K562 (cell line): ENCODE data around the gene C2orf76. TPM values are rescaled to one million over a fixed set of nuclear protein-coding genes. Genes with fewer than 3 reads are reported as not detected.

Source experiments
- CEBPG ChIP-seq, 3 experiments: fragments of 200-800 bp in 1 of 3; sonication (Bioruptor generic) in 1 of 3; sonication (generic) in 1 of 3; formaldehyde crosslinking in 1 of 3; IDR thresholded peaks in 2 of 3; conservative IDR thresholded peaks in 1 of 3; 2 replicates each; pipeline versions ENCODE4 v1.6.1 to v1.8.0; 2016 to 2022; ENCODE audit warnings: missing compliant biosample characterization in 2 of 3, missing genetic modification characterization in 2 of 3, mild to moderate bottlenecking in 1 of 3, missing genetic modification reagents in 1 of 3
- CREB1 ChIP-seq, 2 experiments: sonication (generic) in 1 of 2; formaldehyde crosslinking in 1 of 2; IDR thresholded peaks; 2 replicates each; pipeline versions ENCODE4 v1.6.1 to v1.8.0; 2012 to 2022; ENCODE audit warnings: inconsistent platforms in 1 of 2, mild to moderate bottlenecking in 1 of 2, missing genetic modification reagents in 1 of 2, moderate library complexity in 1 of 2
- DPF2 ChIP-seq: fragments of 450-650 bp; IDR thresholded peaks from 2 replicates; pipeline ENCODE4 v1.6.1; 2016
- ELF2 ChIP-seq: fragments of 250-450 bp; sonication (Bioruptor Pico); IDR thresholded peaks from 2 replicates; pipeline ENCODE4 v1.5.0; 2021; ENCODE audit warnings: mild to moderate bottlenecking
- ETV6 ChIP-seq, 3 experiments: fragments of 150-350 bp in 1 of 3; sonication (generic) in 1 of 3; formaldehyde crosslinking in 1 of 3; IDR thresholded peaks; 2 replicates each; pipeline versions ENCODE4 v1.6.1 to v1.8.0; 2014 to 2022; ENCODE audit warnings: borderline replicate concordance in 2 of 3, low read depth in 2 of 3, antibody characterized with exemption in 1 of 3, low read length in 1 of 3, mild to moderate bottlenecking in 1 of 3, missing genetic modification reagents in 1 of 3
- FOXA3 ChIP-seq, 2 experiments: fragments of 450-650 bp in 1 of 2; sonication (generic) in 1 of 2; formaldehyde crosslinking; IDR thresholded peaks in 1 of 2; conservative IDR thresholded peaks in 1 of 2; 2 replicates each; pipeline versions ENCODE4 v1.4.0 to v1.8.0; 2020 to 2022; ENCODE audit warnings: mild to moderate bottlenecking in 2 of 2, missing genetic modification reagents in 1 of 2
- MBD2 ChIP-seq: sonication (generic); IDR thresholded peaks from 2 replicates; pipeline ENCODE4 v1.6.1; 2016; ENCODE audit warnings: low read depth, borderline replicate concordance
- MCM2 ChIP-seq: fragments of 450-650 bp; IDR thresholded peaks from 2 replicates; pipeline ENCODE4 v1.6.1; 2017; ENCODE audit warnings: low read depth, mild to moderate bottlenecking
- MTA2 ChIP-seq: fragments of 450-650 bp; IDR thresholded peaks from 2 replicates; pipeline ENCODE4 v1.6.1; 2016; ENCODE audit warnings: low read depth
- PHB ChIP-seq: fragments of 250-450 bp; sonication (Bioruptor Pico); IDR thresholded peaks from 2 replicates; pipeline ENCODE4 v1.5.0; 2021
- PHF21A ChIP-seq: fragments of 450-650 bp; IDR thresholded peaks from 2 replicates; pipeline ENCODE4 v1.6.1; 2017; ENCODE audit warnings: low read depth, borderline replicate concordance
- PRMT5 ChIP-seq: sonication (generic); formaldehyde crosslinking; IDR thresholded peaks from 2 replicates; pipeline ENCODE4 v1.5.0; 2020; ENCODE audit warnings: missing genetic modification reagents
- TAF7 ChIP-seq: fragments of 450-650 bp; IDR thresholded peaks from 2 replicates; pipeline ENCODE4 v1.6.1; 2016; ENCODE audit warnings: missing genetic modification characterization, missing compliant biosample characterization
- TCF3 ChIP-seq: sonication (generic); formaldehyde crosslinking; IDR thresholded peaks from 2 replicates; pipeline ENCODE4 v1.4.0; 2020; ENCODE audit warnings: mild to moderate bottlenecking, missing genetic modification reagents
- YBX1 ChIP-seq: fragments of 450-650 bp; IDR thresholded peaks from 2 replicates; pipeline ENCODE4 v1.7.1; 2016; ENCODE audit warnings: mild to moderate bottlenecking
- ZFP91 ChIP-seq: sonication (generic); formaldehyde crosslinking; IDR thresholded peaks from 2 replicates; pipeline ENCODE4 v1.8.0; 2022; ENCODE audit warnings: mild to moderate bottlenecking, missing genetic modification reagents
- ZNF23 ChIP-seq: fragments of 250-450 bp; sonication (Bioruptor Pico); IDR thresholded peaks from 2 replicates; pipeline ENCODE4 v1.4.0; 2020; ENCODE audit warnings: mild to moderate bottlenecking
- ZNF407 ChIP-seq: fragments of 450-650 bp; IDR thresholded peaks from 2 replicates; pipeline ENCODE4 v1.6.1; 2016; ENCODE audit warnings: low read depth
- polyA plus RNA-seq, 8 experiments: library from polyadenylated mRNA; depleted of rRNA in 4 of 8; stranded (reverse) in 5 of 8; unstranded in 3 of 8; fragments of >200 nt; fragmentation: Nextera tagmentation in 2 of 8; fragmentation: Illumina TruSeq in 1 of 8; extraction: Ambion mirVana in 2 of 8; extraction: Trizol in 1 of 8; gene quantifications; 2 replicates each; pipeline versions ENCODE4 v1.2.1 to v1.2.3, GENCODE V29; 2011 to 2014; ENCODE audit warnings: inconsistent platforms in 1 of 8, missing spikeins in 1 of 8
- total RNA-seq, 7 experiments: library from RNA; depleted of rRNA in 6 of 7; stranded (reverse); fragments of >200 nt in 6 of 7; fragmentation: Illumina TruSeq in 2 of 7; extraction: Trizol in 2 of 7; gene quantifications; 2 replicates each; pipeline versions ENCODE4 v1.2.1 to v1.2.3, GENCODE V29; 2011 to 2021; ENCODE audit warnings: low replicate concordance in 1 of 7

Gene C2orf76
- total and polyA plus RNA-seq, 9 of the 15 experiments (the other 6 are each of a cell fraction or from before 2014, with no cell fraction given): 4.8 to 26.2 (median 14.5) TPM

GRCh38 chr2:119338826-119339561, 27.6 kb downstream of the C2orf76 start (continued):
- TF ChIP-seq CEBPG (CRISPR knock-in tag; IDR thresholded peaks at IDR 0.05): no peak
- no peak; a peak in 1 of 4 replicates for TF ChIP-seq CEBPG (tag; conservative IDR thresholded peaks at IDR 0.05 in 1 of 2, IDR thresholded peaks at IDR 0.05 in 1 of 2)
- no peak for TF ChIP-seq MBD2
- TF ChIP-seq ETV6 (IDR thresholded peaks at IDR 0.05; ENCODE audit: borderline replicate concordance in 1 of 2, low read depth in 2 of 2, low read length in 1 of 2): no peak
- no peak for TF ChIP-seq ETV6 (CRISPR knock-in tag; IDR thresholded peaks at IDR 0.05; ENCODE audit: borderline replicate concordance)
- peak; percentile 22; the same call in 1 of the 2 replicates for TF ChIP-seq MTA2
- TF ChIP-seq PRMT5 (CRISPR knock-in tag): no peak
- no peak for TF ChIP-seq YBX1
- peak; percentile 72; the same call in 1 of the 2 replicates for TF ChIP-seq TAF7 (tag)
- no peak for TF ChIP-seq PHF21A
- no peak for TF ChIP-seq ZNF407
- peak in 1 of 2 experiments; percentile 34; a peak in 1 of 4 replicates for TF ChIP-seq FOXA3 (CRISPR knock-in tag; conservative IDR thresholded peaks at IDR 0.05 in 1 of 2, IDR thresholded peaks at IDR 0.05 in 1 of 2)
- TF ChIP-seq ELF2 (CRISPR knock-in tag): peak; percentile 86
- TF ChIP-seq MCM2: no peak
- TF ChIP-seq ZNF23 (CRISPR knock-in tag): peak; percentile 79
- no peak for TF ChIP-seq PHB
- no peak for TF ChIP-seq ZFP91 (CRISPR knock-in tag)
- peak; percentile 68 for TF ChIP-seq DPF2
- TF ChIP-seq CREB1 (IDR thresholded peaks at IDR 0.05): no peak
- no peak for TF ChIP-seq CREB1 (CRISPR knock-in tag; IDR thresholded peaks at IDR 0.05)
- peak; percentile 72 for TF ChIP-seq TCF3
